ENCODE measurements around the gene DGKI. TPM values are rescaled to one million over a fixed set of nuclear protein-coding genes. Genes with fewer than 3 reads are reported as not detected.

Gene DGKI
- total and polyA plus RNA-seq, 2 experiments from 2014 or later: 0.16 to 1.0 TPM

- H3K4me2 ChIP-seq: no peak overlapping the region
- no peaks in the 10 kb centered on the region for H4K20me1 ChIP-seq (replicated peaks; ENCODE audit: insufficient read depth)
- H3K4me1 Mint-ChIP-seq: peaks cover 6% of the 10 kb centered on the region; the same call in 2 of the 3 replicates
- H3K36me3 ChIP-seq (ENCODE audit: insufficient read depth): no peaks in the 10 kb centered on the region
- no peak overlapping the region for H3K4me3 ChIP-seq
- no peak overlapping the region for H3K27ac ChIP-seq (ENCODE audit: low read depth)
- no peaks in the 10 kb centered on the region for H3K9me2 ChIP-seq (ENCODE audit: insufficient read depth)
- no peaks in the 10 kb centered on the region for H3K36me3 Mint-ChIP-seq (ENCODE audit: low read depth)
- H3K79me2 ChIP-seq (replicated peaks; ENCODE audit: insufficient read depth): no peaks in the 10 kb centered on the region
- peaks cover 43% of the 10 kb centered on the region for H3K27me3 ChIP-seq (ENCODE audit: insufficient read depth)
- no peak overlapping the region for H2AFZ ChIP-seq
- H3K4me1 ChIP-seq (ENCODE audit: insufficient read depth): peaks cover 14% of the 10 kb centered on the region; the same call in 1 of the 2 replicates
- no peak for ATAC-seq
- H3F3A ChIP-seq (replicated peaks; ENCODE audit: low read depth): peaks cover 3% of the 10 kb centered on the region; the same call in 1 of the 2 replicates
- H3K4me3 Mint-ChIP-seq: no peak overlapping the region
- no peaks in the 10 kb centered on the region for H3K9me3 Mint-ChIP-seq
- peaks cover 24% of the 10 kb centered on the region for H3K27me3 Mint-ChIP-seq (ENCODE audit: insufficient read depth, low read depth, poor library complexity)
- TF ChIP-seq EZH2 (IDR thresholded peaks at IDR 0.05; ENCODE audit: low read depth, unreplicated experiment) (no peak), JUNB (IDR thresholded peaks at IDR 0.05; ENCODE audit: unreplicated experiment) (no peak), ZNF114 (CRISPR knock-in tag; IDR thresholded peaks at IDR 0.05) (no peak), CREB1 (CRISPR knock-in tag; IDR thresholded peaks at IDR 0.05; ENCODE audit: low read depth) (no peak), REST (IDR thresholded peaks at IDR 0.05; ENCODE audit: unreplicated experiment) (no peak), ETS1 (IDR thresholded peaks at IDR 0.05) (no peak), CTCF (conservative IDR thresholded peaks at IDR 0.05; ENCODE audit: low read depth in 2 of 2) (no peak), NANOG (IDR thresholded peaks at IDR 0.05; ENCODE audit: borderline replicate concordance) (no peak), STAT1 (IDR thresholded peaks at IDR 0.05; ENCODE audit: unreplicated experiment) (no peak), ZNF331 (CRISPR knock-in tag; IDR thresholded peaks at IDR 0.05; ENCODE audit: low read depth) (no peak), ZNF462 (CRISPR knock-in tag; IDR thresholded peaks at IDR 0.05) (no peak), EZH2phosphoT487 (IDR thresholded peaks at IDR 0.05; ENCODE audit: unreplicated experiment) (no peak), POLR2AphosphoS5 (IDR thresholded peaks at IDR 0.05; ENCODE audit: low read depth) (no peak)
- no peak for DNase-seq (ENCODE audit: low spot score)
- no peak overlapping the region for H3K27ac Mint-ChIP-seq
These were observed 3.8 kb upstream of the DGKI start for GRCh38 chr7:137850571-137850970.

Measured in GM23338 (cell line).